ENCODE data around the gene TUBG2. TPM values are rescaled to one million over a fixed set of nuclear protein-coding genes. Genes with fewer than 3 reads are reported as not detected.

Gene TUBG2
- total RNA-seq, 1 experiment from 2014 or later, result 26.7 TPM

GRCh38 chr17:42709561-42709960 lies 50.5 kb downstream of the TUBG2 start:
- Mint-ChIP-seq H3K9me3 (no peaks in the 10 kb centered on the region), H3K4me3 (no peak overlapping the region), H3K27ac (no peak overlapping the region), H3K4me1 (no peaks in the 10 kb centered on the region), H3K27me3 (ENCODE audit: low read depth) (no peaks in the 10 kb centered on the region), H3K36me3 (peaks cover 56% of the 10 kb centered on the region)
- no peak for DNase-seq (ENCODE audit: low spot score)
- ChIA-PET CTCF (interaction anchor here (0.8 to 1.3 kb wide), 5 partner anchors 33 to 131 kb away, joined by 3 to 5 read pairs (median 4); no protein-coding TSS in a partner anchor), POLR2A (no interaction called here)
- ATAC-seq, result no peak
- no peak for TF ChIP-seq TP53 (CRISPR knock-in tag; IDR thresholded peaks at IDR 0.05)
- TF ChIP-seq FOXP4 (CRISPR knock-in tag; IDR thresholded peaks at IDR 0.05), result no peak
- no peak for TF ChIP-seq ZNF263 (CRISPR knock-in tag; IDR thresholded peaks at IDR 0.05; ENCODE audit: low read depth)
- TF ChIP-seq FOXJ3 (CRISPR knock-in tag; IDR thresholded peaks at IDR 0.05; ENCODE audit: borderline replicate concordance), result no peak
- TF ChIP-seq ARID4B (CRISPR knock-in tag; IDR thresholded peaks at IDR 0.05; ENCODE audit: borderline replicate concordance), result no peak
- no peak for TF ChIP-seq USF2 (CRISPR knock-in tag; IDR thresholded peaks at IDR 0.05)
- no peak for TF ChIP-seq RELA (CRISPR knock-in tag; IDR thresholded peaks at IDR 0.05; ENCODE audit: borderline replicate concordance)

Small RNA genes lying within 50 kb of the gene (microRNA-seq; reads per million reads assigned to microRNA genes)
- 1.4 reads per million for gene MIR6780A (ENCODE audit: borderline number of aligned reads)

Other genes with a start within 250 kb of the TUBG2 start
- gene CAVIN1, start 236.0 kb upstream of the TUBG2 start, total RNA-seq (2021), result 24.6 to 28.4 TPM (median 27.8 TPM) in 3 replicates
- gene ATP6V0A1, start 200.4 kb upstream of the TUBG2 start, total RNA-seq (2021), result 49.7 to 55.2 TPM (median 50.9 TPM) in 3 replicates
- gene NAGLU, start 123.0 kb upstream of the TUBG2 start, total RNA-seq (2021), result 28.9 to 39.3 TPM (median 30.4 TPM) in 3 replicates
- 1.5 to 1.6 TPM (median 1.5 TPM) in 3 replicates for gene HSD17B1, start 106.4 kb upstream of the TUBG2 start, total RNA-seq (2021)
- 106 to 131 TPM (median 113 TPM) in 3 replicates for gene COASY, start 97.1 kb upstream of the TUBG2 start, total RNA-seq (2021)
- gene MLX, start 92.2 kb upstream of the TUBG2 start, total RNA-seq (2021), result 26.9 to 34.9 TPM (median 30.1 TPM) in 3 replicates
- gene PSMC3IP, start 81.6 kb upstream of the TUBG2 start, total RNA-seq (2021), result 20.1 to 23.3 TPM (median 21.6 TPM) in 3 replicates
- 39.8 to 43.2 TPM (median 40.4 TPM) in 3 replicates for gene RETREG3, start 49.9 kb upstream of the TUBG2 start, total RNA-seq (2021)
- 130 to 141 TPM (median 140 TPM) in 3 replicates for gene TUBG1, start 49.6 kb upstream of the TUBG2 start, total RNA-seq (2021)
- gene PLEKHH3, start 17.7 kb downstream of the TUBG2 start, total RNA-seq (2021), result 33.0 to 40.2 TPM (median 35.6 TPM) in 3 replicates
- 3.7 to 4.4 TPM (median 4.2 TPM) in 3 replicates for gene CCR10, start 22.6 kb downstream of the TUBG2 start, total RNA-seq (2021)
- 12.1 to 12.7 TPM (median 12.7 TPM) in 3 replicates for gene CNTNAP1, start 23.2 kb downstream of the TUBG2 start, total RNA-seq (2021)
- 19.8 to 24.1 TPM (median 22.4 TPM) in 3 replicates for gene EZH1, start 85.8 kb downstream of the TUBG2 start, total RNA-seq (2021)
- 10.9 to 13.1 TPM (median 11.6 TPM) in 3 replicates for gene RAMP2, start 101.9 kb downstream of the TUBG2 start, total RNA-seq (2021)
- 98.6 to 103 TPM (median 101 TPM) in 3 replicates for gene VPS25, start 114.2 kb downstream of the TUBG2 start, total RNA-seq (2021)
- 1.4 to 1.7 TPM (median 1.5 TPM) in 3 replicates for gene WNK4, start 121.3 kb downstream of the TUBG2 start, total RNA-seq (2021)
- gene COA3, start 139.4 kb downstream of the TUBG2 start, total RNA-seq (2021), result 54.2 to 65.2 TPM (median 60.9 TPM) in 3 replicates
- not detected in 3 replicates for gene CNTD1, start 139.6 kb downstream of the TUBG2 start, total RNA-seq (2021)
- 51.8 to 59.2 TPM (median 54.7 TPM) in 3 replicates for gene BECN1, start 165.0 kb downstream of the TUBG2 start, total RNA-seq (2021)
- gene PSME3, start 174.1 kb downstream of the TUBG2 start, total RNA-seq (2021), result 141 to 192 TPM (median 159 TPM) in 3 replicates
- gene AOC2, start 185.3 kb downstream of the TUBG2 start, total RNA-seq (2021), result 9.8 to 11.0 TPM (median 10.1 TPM) in 3 replicates
- gene AOC3, start 191.9 kb downstream of the TUBG2 start, total RNA-seq (2021), result 6.2 to 8.2 TPM (median 7.6 TPM) in 3 replicates
- 0.37 TPM in 1 of 3 replicates, not detected in the others for gene G6PC1, start 241.5 kb downstream of the TUBG2 start, total RNA-seq (2021)

Data from WTC11 (cell line).